GM21367 (cell line): ENCODE measurements around the gene STRADA.
A peak's percentile ranks its signal among the peaks of the same experiment; 100 is the strongest.

Experiments
- ATAC-seq: cut with Tn5 transposase; IDR thresholded peaks from one replicate; pipeline ENCODE4 v1.9.1; 2021; ENCODE audit not compliant: unreplicated experiment

Gene STRADA, protein sequence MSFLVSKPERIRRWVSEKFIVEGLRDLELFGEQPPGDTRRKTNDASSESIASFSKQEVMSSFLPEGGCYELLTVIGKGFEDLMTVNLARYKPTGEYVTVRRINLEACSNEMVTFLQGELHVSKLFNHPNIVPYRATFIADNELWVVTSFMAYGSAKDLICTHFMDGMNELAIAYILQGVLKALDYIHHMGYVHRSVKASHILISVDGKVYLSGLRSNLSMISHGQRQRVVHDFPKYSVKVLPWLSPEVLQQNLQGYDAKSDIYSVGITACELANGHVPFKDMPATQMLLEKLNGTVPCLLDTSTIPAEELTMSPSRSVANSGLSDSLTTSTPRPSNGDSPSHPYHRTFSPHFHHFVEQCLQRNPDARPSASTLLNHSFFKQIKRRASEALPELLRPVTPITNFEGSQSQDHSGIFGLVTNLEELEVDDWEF

DNA sequence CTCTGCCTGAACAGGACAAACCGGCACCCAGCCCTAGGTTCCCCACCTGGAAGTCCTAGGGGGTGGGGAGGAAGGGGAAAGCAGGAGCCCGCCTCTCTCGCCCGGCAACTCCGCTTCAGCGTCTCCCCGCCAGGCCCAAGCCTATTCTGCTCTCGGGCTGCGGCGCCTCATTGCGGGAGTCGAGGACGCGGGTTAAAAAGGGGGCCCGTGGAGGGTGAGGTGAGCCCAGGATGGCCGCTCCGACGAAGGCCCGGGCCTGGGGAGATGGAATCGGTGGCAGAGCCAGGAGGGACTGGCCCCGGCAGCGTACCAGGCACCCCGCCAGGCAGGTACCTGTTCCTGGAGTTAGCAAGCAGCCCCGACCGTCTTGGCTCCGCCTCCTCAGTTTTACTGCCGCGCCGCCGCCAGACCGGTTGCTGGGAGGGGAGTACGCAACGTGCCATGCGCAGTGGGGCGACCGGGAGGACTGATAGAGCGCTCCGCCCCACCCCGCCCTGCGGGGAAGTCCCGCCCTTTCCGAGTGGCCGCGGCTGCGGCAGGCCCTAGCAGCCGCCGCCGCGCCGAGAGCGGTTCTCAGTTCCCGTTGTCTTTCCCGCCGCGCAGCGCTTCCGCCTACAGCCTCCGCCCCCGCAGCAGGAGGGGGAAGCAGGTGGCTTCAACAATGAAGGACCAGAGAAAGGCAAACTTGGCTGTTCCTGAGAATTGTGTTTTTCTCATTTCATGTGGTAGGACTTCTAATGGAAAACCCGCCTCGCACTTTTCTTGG, at the start of gene STRADA:
STRADA (minus strand) TSS at position 392 of the 766 bp plus-strand sequence. CDS start 13,430 bp downstream, outside the sequence.
- peak; percentile 85 for ATAC-seq

DNA sequence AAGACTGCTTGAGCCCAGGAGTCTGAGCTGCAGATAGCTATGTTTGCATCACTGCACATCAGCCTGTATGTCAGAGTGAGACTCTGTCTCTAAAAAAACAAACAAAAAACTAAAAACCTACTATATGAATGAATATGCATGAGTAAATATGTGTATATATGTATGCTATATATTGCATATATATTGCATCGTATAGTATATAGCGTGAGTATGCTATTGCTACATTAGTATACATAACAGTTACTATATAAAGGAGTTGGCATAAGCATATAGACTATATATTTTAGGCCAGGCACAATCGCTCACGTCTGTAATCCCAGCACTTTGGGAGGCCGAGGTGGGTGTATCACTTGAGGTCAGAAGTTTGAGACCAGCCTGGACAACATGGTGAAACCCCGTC, 48.5 kb upstream of the STRADA start:
- no peak for ATAC-seq

DNA sequence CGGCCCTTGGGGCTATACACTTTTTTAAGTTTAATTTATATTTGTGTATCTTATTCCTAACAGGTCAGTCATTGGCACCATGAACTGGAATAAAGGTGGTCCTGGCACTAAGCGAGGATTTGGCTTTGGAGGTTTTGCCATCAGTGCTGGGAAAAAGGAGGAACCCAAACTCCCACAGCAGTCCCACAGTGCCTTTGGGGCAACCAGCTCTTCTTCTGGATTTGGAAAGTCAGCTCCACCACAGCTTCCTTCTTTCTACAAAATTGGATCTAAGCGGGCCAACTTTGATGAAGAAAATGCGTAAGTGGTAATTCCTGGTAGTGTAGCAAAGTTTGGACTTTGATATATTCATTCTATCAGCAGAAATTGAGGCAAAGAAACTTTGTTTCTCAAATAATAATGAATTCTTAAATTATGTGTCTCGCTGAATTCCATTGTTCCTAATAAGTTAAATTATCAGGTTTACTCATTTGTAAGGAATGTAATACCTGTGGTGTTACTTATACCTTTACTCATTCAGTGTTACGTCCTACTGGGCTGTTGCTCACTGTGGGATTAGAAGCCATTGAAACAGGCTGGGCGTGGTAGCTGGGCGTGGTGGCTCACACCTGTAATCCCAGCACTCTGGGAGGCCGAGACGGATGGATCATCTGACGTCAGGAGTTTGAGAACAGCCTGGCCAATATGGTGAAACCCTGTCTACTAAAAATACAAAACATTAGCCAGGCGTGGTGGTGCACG, 45.5 kb upstream of the STRADA start:
- ATAC-seq = no peak

DNA sequence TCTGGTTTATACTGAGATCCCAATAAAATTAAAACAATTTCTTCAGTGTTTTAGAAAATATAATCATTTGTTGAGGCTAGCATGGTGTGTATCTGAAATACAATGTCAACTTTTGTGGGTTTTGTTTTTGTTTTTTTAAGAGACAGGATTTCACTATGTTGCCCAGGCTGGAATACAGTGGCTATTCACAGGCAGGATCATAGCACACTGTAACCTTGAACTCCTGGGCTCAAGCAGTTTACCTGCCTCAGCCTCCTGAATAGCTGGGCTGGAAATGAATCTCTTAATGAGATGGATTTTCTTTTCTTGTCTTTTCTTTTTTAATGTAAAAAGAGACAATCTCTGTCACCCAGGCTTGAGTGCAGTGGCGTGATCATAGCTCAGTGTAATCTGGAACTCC, 44.5 kb upstream of the STRADA start:
- ATAC-seq = no peak

DNA sequence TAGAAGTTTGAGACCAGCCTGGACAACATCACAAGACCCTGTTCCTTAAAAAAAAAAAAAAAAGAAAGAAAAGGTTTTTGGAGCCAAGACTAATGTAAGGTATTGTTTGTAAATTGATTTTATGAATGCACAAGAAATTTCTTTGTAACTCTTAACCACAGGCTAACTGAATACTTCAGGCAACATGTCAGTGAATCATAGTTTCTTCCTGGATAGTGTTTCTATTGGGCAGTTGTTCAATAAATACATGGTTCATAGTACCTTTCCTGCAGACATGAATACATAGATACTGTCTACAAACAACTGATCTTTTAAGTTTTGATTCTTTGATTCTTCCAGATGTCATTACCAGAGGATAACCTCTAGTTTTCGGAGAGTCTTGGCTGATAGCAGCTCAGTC, 44.0 kb upstream of the STRADA start:
- no peak for ATAC-seq

DNA sequence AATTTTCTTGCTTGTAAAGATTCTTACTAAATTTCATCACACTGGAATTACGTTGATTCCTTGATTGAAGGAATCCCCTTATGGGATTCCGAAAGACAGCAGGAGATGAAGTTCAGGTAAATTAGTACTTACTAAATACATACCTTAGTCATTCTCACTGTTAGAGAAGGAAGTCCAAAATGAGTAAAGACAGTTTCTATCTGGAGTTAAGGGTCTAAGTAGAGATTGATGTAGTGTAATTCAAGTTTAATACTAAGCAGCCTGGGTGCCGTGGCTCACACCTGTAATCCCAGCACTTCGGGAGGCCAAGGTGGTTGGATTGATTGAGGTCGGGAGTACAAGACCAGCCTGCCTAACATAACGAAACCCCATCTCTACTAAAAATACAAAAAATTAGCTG, 41.9 kb upstream of the STRADA start:
- ATAC-seq = no peak

DNA sequence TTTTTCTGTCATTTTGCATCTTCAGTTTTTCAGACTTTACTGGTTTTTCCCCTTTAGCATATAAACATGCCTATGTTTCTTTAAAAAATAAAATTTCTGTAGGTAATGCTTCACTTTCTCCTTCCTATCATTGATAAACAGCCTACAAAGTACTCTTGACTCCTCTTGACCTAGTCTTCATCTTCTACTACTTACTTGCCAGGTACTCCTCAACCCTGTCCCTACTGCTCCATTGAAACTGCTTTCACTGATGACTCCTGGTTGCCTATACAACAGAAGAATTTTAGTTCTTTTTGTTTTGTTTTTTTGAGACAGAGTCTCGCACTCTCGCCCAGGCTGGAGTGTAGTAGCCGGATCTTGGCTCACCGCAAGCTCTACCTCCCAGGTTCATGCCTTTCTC, 39.3 kb upstream of the STRADA start:
- ATAC-seq = no peak

DNA sequence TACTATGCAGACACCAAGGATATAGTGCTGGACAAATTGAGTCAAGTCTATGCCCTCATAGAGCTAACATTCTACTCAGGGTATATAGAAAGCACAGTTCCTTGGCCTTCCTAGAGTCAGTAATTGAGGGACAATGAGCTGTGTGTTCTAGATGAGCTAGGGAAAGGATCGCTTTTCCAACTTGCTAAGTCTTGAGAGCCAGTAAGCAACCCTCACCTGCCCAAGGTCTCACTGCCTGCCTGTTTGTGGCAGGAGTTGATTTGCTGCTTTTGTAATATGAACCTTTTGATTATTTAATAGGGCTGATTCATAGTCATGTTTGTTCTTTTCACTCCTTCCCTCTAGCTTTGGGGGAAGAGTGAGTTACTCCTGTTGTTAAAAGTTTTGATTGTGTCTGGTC, 38.9 kb upstream of the STRADA start:
- ATAC-seq = no peak

DNA sequence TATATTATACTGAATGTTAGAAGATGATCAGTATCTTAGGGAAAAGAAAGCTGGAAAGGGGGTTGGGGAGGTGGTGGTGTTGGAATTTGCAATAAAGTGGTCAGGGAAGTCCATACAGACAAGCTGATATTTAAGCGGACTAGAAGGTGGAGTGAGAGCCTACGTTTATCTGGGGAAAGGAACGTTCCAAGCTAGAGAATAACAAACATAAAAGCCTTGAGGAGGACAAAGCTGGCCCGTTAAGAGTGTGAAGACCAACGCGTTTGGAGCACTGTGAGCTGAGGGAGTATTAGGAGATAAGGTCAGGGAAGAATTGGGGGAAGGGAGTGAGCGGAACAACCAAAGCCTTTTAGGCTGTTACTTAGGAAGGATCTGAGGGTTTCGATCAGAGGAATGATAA, 33.8 kb upstream of the STRADA start:
- ATAC-seq = no peak

DNA sequence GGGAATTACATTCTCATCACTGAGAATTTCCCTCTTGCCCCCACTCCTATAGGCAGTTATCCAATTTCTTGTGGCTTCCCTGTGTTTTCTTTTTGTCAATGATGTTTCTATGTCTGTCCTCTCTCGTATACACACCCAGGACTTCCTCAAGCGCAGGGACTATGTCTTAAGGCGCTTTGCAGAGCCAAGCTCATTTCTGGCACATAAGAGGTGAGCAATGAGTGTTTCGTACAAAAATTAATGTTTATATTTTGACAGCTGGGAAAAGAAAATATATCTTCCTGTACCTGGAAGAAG, 33.3 kb upstream of the STRADA start:
- ATAC-seq = no peak

DNA sequence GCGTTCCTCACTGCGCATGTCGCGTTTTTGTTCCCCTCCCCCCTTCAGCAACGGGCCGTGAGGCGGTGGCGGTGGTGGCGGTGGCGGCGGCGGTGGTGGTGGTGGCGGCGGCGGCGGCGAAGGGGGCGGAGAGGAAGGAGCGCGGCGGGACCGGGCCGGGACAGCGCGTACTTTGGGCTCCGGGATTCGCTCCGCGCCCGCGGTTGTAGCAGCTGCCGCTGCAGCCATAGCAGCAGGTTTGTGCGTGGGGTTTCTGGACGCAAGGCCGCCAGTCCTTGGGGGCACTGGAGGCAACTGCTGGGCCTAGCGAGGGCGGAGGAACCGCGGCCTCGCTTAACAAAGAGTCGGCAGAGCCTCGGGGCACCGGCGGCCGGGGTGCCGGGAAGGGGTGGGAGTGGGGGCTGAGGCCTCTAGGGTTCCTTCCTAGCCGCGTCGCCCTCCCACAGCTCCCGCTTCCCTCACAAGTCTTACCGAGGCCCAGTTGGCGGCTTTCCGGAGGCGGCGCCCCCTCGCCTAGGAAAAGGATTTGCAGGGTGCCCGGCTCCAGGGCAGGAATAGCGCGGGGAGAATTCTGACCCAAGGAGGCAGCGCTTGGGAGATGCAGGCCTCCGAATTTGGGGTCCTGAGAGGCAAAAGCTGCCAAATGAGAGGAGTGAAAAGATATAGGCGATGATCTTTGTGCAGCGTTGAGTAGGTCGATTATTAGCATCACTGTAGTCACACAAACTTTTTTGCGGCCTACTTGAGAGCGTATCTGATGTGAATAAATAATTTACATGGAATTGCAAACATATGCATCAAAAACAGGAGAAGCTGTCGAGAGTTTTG, 32.8 kb upstream of the STRADA start, which contains the start of gene DDX42:
DDX42 (plus strand) TSS at position 30 of the 828 bp plus-strand sequence. CDS start 12,880 bp downstream, outside the sequence.
- no peak for ATAC-seq

DNA sequence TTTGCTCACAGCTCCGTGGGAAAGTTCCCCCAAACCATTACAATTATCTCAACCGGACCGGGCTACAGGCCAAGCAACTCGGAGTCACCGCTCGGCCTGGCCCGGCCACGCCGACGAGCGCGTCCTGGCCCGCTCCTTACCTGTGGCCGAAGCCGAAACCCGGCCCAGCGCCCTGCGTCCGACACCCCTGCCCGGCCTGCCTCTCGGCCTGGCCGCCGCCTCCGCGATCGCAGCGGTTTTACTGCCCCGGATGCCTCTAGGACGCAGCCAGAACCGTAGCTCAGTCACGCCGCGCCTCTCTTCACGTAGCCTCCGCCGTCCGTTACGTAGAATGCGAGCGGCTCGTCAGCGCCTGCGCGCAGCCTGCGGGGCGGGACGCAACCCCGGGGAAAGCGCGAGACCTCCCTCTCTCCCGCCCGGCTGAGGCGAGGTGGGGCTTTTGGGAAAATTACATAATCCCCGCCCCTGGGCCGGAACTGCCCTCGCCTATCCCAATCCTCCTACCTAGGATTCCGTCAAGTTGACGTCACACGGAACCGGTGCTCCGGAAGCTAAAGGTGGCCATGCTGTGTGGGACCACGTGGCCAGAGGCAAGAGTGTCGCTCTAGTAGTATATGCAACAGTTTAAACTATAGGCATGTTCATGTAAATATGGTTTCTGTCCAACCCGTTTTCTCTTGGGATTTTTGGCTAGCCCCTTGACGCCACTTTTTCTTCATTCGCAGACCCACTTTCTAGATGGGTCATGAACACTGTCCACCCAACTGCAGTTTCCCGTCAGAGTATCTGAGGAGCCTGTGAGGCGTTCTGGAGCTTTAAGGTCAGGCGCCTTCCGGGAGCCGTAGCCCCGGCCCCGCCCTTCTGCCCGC, 31.9 kb upstream of the STRADA start, which contains the start of gene CCDC47:
CCDC47 (minus strand) TSS at position 326 of the 869 bp plus-strand sequence. CDS start 7,422 bp downstream, outside the sequence.
- peak; percentile 75 for ATAC-seq

DNA sequence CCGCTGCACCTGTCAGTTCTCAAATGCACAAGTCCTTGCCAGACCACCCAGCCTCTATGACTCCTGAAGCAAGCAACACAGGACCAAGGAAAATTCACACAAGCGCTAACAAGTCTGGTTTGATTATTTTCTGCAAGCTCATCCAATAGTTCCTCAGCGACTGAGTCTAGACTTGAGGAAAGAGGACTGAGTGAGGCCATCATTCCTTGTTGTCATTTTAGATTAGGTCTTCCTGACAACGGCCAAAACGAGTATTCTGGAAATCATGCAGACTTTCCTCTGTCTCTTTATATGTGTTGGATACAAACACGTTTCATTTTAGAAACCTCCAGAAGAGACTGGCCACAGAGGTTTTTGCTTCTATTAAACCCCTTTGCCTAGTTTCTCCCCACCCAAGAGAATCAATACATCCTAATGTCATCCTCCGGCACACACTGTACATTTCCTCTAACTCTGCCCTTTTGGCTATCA, 31.2 kb upstream of the STRADA start:
- no peak for ATAC-seq

DNA sequence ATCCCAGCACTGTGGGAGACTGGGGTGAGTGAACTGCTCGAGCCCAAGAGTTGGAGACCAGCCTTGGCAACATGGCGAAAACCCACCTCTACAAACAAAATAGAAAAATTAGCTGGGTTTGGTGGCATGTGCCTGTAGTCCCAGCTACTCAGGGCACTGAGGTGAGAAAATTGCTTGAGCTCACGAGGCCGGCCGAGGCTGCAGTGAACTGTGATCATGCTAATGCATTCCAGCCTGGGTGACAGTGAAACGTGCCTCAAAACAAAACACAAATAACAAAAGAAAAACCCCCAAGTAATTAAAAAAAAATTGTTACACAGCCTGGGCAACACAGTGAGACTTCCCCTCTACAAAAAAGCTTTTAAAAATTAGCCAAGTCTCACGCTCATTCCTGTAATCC, 26.8 kb upstream of the STRADA start:
- no peak for ATAC-seq

DNA sequence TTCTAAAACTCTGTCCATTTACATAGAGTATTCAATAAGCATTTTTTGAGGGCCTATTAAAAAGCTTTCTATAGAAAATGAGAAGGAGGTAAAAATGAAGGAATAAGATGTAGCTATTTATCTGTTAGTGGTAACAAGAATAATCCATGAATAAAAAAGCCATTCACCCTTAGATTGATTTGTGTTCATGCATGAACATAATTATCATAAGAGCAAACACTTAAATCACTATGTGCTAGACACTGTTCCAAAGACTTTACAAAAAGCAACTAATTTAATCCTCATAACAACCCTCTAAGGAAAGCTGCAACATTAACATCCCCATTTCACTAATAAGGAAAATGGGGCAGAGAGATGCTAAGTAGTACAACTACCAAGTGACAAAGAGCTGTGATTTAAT, 25.2 kb upstream of the STRADA start:
- no peak for ATAC-seq

DNA sequence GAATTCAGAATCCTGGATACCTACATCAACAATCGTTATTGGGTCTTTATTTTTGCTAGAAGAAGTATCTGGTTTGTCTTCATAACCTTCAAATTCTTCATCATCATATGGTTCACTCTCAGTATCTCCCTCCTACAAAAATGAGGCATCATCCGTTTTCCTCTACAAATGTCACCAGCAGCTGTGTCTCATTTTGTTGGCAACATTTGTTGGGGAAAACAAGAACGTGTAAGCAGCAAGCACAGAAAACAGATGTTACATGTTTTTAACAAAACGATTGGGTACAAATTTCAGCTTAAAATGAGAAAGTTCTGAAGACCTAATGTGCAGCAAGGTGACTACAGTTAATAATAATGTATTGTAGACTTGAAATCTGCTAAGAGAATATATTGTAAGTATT, 23.1 kb upstream of the STRADA start:
- no peak for ATAC-seq

DNA sequence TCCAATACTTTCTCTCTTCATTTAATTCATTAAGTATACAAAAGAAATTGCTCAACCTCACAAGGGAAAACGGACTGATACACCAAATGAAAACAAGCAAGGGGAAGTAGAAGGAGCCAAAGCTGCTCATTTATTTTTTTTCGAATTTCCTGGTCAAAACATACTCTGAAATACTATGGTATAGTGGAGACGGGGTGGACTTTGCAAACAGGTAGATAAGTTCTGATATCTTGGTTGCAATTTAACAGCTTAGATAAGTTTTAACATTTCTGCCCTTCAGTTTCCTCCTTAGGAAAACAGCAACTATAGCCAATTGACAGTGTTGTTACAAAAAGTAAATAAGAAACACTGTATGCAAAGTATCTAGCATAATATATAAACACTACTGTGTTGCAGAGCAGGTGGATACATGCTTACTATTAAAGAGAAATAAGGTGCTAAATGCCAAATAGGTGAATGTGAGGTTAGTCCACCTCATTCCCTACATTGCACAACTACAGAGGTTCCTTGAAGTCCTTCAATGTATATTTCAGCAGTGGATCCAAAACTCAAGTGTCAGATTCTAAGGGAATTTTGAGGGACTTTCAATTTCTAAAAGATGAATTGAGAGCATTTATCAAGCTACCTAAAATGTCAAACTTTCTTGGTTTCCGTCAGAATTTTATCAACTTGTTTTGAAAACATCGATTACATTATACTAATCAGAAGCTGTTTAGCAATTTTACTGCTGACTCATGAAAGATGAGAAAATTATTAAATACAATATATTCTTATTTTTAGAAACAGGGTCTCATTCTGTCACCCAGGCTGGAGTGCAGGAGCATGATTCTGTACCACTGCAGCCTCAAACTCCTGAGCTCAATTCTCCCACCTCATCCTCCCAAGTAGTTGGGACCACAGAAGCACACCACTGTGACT, 20.8 kb upstream of the STRADA start:
- no peak for ATAC-seq

DNA sequence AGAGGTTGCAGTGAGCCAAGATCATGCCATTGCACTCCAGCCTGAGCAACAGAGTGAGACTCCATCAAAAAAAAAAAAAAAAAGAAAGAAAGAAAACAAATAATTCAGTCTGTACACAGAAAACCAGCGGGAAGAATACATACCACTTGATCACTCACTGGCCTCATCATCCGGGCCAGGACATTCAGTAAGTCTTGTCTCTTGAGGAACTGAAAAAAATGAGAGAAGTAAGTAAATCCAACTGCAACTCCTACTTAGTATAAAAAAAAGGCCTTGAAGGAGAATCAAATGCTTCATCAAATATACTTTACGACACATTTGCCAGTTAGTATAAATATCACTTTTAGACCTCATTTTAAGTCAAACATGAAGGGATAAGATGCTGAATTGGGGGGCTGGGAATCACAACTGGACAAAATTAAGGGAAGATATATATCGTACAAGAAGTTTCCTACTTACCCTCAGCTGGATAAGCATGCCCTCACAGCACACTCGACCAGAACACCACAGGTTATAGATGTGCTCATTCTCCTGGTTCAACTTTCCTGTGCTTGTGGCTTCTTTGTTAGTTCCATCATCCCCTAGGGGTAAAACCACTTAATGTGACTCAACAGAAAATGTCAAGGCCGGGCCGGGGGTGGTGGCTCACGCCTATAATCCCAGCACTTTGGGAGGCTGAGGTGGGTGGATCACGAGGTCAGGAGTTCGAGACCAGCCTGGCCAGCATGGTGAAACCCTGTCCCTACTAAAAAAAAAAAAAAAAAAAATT, 19.4 kb upstream of the STRADA start:
- ATAC-seq = no peak
